Stimulated activated CD4-positive, alpha-beta T cell treated with anti-CD3 and anti-CD28 coated beads, Interleukin-12 subunit alpha, Interleukin-12 subunit beta, amount 100 ng/mL, for 4 hours (primary cell): ENCODE results near the gene PPA1.
"Not testable (repeated sequence)": the region's sequence is repeated elsewhere in the genome, so short reads cannot be mapped to it uniquely, and the experiment has no call there.

ENCODE experiments used
- DNase-seq: peaks from one replicate; pipeline ENCODE4 v3.0.0-alpha.2; 2020

The PPA1 gene

DNA sequence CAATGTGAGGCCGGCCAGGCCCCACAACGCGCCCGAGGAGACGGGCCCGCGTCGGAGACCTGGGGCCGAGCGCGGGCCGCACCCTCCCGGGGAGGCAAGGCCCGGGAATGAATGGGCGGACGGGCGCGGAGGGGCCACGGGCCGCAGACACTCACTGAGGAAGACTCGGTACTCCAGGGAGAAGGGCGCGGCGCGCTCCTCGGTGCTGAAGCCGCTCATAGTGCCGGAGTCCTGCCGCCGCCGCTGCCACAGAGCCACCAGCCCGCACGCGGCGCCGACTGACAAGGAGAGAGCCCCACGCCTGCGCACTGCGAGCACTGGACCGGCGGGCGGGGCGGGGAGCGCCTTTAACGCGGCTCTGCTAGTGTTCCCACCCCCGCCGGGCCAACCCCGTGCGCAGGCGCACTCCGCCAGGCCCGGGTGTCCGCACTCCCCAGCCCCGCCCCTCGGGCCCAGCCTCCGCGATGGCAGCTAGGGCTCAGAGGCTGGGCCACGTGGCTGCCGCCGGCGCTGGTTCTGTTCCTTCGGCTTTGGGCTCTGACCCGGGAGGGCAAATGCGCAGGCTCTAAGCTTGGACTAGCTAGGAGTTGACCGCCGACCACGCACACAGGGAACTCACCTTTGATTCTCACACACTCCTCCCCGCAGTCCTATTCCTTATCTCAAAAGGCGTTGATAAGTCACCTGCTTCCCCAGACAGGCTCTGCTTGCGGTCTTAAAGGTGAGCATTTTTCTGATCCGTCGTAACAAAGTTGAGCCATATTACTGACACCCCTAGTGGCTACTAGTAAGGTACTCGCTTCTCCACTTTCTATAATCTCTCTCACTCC lies at the start of gene PPA1:
PPA1 (minus strand) TSS at position 321 of the 830 bp plus-strand sequence; CDS start at position 219, 102 bp downstream.
- DNase-seq = peak; percentile 99

DNA sequence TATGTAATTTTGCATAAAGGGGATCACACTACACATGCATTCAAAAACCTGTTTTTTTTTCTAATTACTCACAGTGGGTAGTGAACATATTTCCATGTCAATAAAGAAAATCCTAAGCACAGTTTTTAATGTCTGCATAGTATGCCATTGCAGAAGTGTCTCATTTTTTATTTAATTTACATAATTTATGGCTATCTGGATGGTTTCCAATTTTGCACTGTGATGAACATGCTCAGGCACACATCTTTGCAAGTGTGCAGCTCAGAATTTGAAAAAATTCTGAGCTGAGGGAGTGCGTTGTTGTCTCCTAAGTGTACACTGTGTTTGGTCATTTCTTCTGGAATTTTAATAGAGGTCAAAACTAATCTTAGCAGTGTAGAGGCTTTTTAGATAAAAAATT lies 48.4 kb upstream of the PPA1 start:
- DNase-seq = no peak

DNA sequence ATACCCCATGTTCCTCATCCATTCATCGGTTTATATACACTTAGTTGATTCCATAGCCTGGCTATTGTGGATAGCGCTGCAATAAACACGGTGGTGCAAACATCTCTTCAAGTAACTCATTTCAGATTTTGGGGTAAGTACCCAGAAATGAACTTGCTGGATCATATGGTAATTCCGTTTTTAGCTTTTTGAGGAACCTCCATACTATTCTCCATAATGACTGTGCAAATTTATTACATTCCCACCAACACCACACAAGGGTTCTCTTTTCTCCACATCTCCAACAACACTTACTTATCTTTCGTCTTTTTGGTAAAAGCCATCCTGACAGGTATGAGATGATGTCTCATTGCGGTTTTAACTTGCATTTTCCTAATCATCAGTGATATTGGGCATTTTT lies 46.9 kb upstream of the PPA1 start:
- DNase-seq = no peak

DNA sequence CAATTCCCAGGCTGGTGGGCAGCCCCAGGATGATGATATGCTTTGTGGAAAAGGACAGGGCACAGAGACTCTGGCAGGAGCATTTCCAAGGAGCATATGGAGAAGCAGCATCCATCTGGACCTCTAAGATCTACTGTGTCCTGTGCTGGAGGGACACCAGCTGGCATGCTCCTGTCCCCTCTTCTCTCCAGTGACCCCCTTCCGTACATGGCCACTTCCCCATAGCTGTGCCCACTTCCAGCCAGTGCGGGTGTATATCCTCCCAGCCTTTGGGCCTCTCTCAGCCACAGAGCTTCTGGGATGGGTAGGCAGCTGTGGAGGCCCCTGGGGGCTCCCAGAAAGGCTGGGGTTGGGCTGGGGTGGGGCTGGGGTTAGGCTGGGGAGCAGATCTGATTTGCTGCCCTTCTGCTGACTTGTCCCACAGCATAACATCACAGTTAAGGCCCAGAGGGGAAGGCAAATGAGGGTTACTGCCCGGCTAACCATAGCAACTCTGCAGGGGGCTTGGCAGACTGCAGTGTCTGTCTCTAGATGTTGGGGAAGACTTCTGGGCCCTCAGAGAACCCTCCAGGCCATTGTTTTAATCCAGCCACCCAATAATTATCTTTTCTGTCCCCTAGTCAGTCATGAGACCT lies 44.3 kb upstream of the PPA1 start:
- DNase-seq = no peak

DNA sequence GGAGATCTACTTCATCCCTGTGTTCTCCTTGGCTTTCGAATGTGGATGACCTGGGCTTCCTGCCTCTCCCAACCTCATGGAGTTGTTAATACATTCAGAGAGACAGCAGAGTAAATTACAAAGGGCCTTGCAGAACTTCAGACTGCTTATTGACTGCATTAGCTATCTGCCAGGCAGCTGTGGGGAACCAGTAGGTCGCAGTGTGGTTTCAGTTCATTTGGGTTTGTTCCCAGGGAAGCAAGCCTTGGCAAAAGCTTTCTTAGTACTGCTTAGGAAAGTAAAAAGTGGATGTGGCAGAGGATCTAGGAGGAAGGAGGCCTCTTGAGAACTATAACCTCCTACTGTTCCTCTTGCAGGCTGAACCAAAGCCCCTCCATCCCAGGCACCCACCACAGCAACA lies 41.4 kb upstream of the PPA1 start:
- DNase-seq = no peak

DNA sequence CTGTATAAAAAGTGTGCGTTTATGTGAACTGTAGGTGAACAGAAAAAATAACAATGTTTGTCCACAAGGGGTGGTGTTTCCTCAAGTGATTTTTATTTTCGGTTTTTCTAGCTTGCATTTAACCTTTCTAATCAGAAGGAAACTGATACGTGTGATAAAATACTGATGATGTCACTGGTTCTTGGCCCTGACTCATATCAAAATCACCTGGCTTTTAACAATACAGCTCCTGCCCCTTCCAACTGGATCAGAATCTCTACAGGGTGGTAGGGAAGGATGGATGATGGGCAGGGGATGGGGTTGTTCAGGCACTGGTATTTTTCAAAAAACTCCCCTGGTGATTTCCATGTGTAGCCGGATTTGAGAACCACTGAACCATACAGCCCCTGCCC lies 39.7 kb upstream of the PPA1 start:
- no peak for DNase-seq

DNA sequence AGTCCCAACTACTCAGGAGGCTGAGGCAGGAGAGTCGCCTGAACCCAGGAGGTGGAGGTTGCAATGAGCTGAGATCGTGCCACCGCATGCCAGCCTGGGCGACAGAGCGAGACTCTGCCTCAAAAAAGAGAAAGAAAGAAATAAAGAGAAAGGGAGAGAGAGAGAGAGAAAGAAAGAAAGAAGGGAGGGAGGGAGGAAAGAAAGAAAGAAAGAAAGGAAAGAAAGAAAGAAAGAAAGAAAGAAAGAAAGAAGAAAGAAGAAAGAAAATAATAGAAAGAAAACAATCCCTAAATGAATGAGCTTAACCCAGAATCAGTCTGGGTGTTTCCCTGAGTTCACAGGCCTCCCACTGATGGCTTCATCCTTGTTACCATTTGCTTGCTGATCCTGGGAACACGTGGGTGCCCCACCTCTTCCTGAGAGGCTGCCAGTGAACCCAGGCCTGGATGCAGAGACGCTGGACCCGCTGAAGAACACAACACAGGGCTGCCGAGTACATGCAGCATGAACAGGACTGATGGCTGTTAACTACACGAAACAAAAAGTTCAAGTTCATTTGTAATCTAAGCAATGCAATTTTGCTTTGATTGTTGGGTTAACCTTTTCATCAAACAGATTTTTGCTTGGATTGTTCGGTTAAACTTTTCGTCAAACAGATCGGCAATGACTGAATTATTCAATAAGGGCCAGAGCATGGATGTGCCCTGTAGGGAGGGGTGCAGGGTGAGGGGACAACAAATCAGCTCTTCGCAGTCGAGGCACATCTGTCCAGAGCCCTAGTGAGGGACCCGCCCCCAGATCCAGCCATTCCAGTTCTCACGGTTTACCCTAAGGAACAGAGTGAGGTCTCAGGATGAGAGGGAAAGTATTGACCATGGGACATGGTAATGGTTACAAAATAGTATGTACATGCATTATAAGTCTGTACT lies 39.0 kb upstream of the PPA1 start:
- no peak for DNase-seq

DNA sequence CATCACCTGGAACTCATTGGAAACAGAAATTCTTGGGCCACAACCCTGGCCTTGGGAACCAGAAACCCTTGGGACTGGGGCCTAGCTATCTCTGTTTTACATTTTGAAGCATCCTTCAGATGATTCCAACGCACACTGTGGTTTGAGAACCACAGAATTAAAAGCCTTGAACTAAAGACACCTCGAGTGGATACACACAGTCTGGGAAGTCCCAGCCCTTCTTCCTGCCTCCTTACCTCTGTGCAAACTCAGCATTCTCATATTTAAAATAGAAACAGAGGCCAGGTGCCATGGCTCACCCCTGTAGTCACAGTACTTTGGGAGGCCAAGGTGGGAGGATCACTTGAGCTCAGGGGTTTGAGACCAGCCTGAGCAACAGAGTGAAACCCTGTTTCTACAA lies 37.7 kb upstream of the PPA1 start:
- no peak for DNase-seq

DNA sequence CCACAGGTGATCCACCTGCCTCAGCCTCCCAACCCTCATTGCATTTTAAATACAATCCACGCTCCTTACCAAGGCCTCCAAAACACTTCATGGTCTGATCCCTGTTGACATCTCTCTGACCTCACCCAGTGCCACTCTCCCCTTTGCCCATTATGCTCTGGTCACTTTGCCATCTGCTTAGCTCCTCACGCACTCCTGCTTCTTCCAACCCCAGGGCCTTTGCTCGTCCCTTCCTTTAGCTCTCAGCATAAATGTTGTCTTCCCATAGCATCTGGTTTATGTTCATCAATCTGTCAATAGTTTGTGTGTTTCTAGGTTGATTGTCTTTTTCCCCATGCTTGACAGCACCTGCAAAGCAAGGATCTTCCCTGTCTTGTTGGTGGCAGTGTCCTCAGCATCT lies 36.5 kb upstream of the PPA1 start:
- no peak for DNase-seq

DNA sequence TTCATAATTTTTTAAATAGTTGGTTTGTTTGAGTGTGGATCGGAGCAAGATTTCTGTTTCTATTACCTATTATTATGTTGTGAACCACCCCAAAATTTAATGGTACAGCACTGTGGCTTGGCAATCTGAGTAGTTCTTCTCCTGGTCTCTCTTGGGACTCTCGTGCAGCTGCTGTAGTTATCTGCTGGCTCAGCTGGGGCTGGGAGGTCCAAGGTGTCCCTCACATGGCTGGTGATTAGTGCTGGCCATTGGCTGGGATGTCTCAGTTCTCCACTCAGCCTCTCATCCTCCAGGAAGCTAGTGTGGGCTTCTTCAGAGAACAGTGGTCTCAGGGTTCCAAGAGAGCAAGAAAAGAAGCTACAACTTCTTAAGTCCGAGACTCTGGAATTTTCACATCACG lies 35.1 kb upstream of the PPA1 start:
- no peak for DNase-seq

DNA sequence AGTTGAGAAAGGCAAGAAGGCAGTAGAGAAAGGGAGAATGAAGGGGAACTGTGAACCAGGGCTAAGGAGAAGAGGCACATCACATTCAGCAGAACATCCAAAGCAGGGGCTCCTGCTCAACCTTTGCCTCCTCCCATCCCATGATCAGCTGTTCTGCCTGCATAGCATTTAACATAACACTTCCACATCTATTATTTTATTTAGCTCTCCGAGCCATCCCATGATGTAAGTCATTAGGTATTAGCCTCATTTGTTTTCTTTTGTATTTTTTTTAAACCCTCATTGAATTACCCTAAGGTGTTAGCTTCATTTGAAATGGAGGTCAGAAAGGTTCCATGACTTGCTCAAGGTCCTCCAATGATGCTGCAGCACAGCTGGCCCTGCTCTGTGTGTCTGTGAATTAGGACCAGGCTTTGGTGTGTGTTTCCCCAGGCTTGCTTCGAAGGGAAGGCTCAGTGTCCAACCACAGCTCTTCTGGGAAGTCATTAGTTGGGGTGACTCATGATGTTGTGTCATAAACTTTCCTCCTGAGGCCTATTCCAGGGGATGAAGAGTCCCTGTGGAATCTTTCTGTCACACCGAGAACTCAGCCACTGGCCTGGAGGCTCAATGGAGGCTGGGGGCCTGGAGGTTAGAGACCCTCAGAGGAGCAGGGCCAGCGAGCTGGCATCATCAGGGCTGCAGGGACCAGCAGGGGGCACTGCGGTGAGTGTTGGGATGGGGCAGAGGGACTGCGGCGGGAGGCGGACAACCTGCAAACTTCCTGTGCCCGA lies 34.1 kb upstream of the PPA1 start:
- no peak for DNase-seq

DNA sequence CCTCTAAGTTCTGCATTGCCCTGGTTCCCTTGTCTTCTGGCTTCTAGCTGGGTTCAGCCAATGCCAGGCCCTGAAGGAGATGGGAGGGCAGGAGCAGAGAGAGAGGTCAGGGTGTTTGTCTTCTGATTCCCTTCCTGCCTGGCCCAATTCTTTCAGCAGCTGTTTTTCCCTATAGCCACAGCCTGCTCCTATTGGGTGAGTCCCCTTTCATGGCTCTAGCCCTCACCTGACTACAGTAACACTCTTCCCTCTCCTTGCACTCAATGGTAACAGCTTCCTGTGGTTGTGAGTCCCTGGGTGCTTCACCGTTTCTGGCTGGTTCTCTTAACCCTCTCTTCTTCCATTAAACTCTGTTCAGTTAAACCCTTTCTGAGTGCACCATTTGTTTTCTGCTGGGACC lies 33.5 kb upstream of the PPA1 start:
- no peak for DNase-seq

DNA sequence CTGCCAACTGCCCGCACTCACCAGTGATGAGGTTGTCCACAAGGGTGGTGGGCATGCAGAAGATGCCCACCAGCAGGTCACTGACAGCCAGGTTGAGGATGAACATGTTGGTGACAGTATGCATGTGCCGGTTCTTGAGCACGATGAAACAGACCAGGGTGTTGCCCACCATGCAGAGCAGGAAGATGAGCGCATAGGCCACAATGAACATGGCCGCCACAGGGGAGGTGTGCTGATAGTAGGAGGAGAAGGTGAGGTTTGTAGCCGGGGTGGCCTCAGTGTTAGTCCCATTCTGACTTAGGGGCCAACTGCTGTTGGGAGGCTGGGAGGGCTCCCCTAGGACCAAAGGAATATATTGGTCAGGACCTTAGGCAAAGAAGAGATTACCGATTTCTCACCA lies 32.8 kb upstream of the PPA1 start:
- no peak for DNase-seq

DNA sequence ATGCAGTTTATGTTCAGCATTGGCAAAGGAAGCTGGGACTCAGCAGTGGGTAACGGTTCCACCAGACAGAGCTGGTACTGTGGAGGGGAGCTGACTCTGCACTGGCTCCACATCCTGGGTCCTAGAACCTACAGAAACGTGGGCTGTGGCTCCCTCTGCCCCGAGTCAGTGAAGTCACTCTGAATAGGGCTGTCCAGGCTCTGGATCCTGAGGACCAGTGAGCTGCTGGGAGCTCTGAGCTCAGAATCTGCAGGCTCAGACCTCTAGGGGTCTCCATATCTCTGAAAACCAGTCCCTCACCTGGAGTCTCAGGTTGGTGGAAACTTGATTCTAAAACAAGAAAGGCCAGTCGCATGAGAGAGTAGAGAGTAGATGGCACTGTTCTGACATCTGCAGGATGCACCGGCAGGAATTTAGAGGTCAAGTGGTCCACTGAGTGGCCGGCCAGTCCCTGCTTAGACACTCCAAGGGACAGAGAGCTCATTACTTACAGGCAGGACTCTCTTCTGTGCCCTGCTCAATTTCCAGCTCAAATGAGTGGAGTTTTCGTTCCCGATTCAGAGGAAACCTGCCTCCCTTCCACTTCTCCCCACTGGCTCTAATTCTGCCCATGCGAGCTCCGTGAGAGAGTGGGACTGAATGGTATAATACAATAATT lies 31.9 kb upstream of the PPA1 start:
- DNase-seq = no peak

DNA sequence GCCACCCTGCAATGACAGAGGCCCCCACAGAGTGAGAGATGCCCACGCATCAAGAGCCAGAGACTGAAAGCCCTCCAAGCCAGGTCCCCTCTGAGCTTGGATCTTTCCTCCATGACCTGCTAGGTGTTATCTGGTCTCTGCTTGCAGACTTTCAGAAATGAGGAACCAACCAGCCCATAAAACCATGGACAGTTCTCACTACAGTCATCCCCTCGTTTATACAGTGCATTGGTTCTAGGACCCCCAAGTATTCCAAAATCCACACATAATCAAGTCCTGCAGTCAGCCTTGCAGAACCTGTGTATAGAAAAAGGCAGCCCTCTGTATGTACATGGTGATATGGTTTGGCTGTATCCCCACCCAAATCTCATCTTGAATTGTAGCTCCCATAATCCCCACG lies 27.5 kb upstream of the PPA1 start:
- DNase-seq = no peak

DNA sequence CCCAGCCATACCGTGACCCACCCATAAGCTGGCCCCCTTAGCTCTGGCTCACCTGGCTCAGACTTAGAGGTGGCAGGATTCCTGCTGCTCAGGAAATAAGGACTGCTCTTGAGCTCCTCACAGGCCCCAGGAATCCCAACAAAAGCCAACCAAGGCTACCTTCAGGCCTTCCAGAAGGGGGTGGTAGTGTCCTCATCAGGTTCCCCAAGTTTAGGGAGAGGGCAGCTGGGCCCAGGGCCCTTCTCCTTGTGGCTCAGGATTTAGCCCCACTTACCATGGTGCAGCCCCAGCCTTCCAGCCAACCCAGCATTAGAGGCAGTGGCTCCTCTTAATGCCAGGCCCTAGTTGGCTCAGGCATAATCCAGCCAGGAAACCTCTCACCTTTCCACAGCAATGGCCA lies 27.0 kb upstream of the PPA1 start:
- DNase-seq = no peak

DNA sequence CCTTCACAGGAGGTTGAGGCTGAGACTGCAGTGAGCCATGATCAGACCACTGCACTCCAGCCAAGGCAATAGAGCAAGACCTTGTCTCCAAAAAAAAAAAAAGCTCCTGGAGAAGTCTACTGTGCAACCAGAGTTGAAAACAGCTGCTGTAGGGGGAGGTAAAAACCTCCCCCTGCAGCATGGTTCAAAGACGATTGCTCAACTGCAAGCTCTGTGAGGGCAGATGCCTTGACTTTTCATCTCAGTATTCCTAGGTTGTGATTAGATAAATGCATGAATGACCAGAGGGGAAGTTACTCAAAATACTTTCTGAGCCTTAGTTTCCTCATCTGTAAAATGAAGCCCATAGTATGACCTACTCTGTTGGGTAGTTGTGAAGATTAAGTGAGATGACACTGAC lies 25.0 kb upstream of the PPA1 start:
- no peak for DNase-seq

DNA sequence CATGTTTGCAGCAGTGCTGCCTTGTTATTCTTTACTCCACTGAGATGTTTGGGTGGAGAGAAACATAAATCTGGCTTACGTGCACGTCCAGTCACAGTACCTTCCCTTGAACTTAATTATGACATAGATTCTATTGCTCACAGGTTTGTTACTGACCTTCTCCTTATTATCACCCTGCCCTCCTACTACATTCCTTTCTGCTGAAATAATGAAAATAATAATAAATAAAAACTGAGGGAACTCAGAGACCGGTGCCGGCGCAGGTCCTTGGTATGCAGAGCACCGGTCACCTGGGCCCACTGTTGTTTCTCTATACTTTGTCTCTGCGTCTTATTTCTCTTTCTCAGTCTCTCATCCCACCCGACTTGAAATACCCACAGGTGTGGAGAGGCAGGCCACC lies 24.6 kb upstream of the PPA1 start:
- not testable (repeated sequence) for DNase-seq

DNA sequence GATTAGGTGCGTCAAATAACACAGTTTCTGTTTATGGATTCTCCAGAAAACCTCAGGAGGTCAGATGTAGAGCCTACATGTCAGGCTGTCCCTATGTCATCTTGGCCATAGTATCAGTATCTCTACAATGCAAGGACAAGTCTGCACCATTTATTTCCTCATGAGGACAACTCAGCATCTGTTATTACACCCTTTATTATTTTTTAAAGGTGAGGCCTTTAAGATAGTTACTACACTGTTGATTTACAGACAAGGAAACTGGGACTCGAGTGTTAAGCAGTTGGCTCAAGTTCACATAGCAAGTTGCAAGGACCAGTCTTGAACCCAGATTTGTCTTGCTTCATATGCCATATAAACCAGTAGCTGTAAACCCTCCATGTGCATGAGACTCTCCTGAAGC lies 23.2 kb upstream of the PPA1 start:
- DNase-seq = no peak

DNA sequence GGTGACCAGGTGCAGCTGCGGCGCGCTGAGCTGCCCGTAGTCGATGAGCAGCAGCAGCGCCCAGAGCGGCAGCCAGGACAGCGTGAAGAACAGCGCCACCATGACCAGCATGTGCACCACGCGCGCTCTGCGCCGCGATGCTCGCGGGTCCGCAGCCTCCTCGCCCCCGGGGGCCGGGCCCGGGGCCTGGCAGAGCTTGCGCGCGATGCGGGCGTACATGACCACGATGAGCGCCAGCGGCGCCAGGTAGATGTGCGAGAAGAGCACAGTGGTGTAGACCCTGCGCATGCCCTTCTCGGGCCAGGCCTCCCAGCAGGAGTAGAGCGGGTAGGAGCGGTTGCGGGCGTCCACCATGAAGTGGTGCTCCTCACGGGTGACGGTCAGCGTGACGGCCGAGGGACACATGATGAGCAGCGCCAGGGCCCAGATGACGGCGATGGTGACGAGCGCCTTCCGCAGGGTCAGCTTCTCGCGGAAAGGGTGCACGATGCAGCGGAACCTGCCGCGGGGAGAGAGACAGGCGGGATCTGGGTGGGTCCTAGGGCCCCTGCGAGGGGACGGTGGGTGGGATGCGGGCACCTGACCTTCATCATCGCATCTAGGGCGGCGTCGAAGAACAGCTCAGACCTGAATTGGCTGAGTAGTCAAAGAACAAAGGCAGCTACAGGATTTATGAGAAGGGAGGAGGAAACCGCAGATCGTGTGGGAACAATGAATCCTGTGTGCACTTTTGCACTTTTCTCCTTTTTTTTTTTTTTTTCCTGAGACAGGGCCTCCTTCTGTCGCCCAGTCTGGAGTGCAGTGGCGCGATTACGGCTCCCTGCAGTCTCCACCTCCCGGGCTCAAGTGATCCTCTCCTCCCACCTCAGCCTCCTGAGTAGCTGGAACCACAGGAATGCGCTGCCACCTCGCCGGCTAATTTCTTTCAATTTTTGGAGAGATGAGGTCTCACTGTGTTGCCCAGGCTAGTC lies 22.4 kb upstream of the PPA1 start:
- no peak for DNase-seq

DNA sequence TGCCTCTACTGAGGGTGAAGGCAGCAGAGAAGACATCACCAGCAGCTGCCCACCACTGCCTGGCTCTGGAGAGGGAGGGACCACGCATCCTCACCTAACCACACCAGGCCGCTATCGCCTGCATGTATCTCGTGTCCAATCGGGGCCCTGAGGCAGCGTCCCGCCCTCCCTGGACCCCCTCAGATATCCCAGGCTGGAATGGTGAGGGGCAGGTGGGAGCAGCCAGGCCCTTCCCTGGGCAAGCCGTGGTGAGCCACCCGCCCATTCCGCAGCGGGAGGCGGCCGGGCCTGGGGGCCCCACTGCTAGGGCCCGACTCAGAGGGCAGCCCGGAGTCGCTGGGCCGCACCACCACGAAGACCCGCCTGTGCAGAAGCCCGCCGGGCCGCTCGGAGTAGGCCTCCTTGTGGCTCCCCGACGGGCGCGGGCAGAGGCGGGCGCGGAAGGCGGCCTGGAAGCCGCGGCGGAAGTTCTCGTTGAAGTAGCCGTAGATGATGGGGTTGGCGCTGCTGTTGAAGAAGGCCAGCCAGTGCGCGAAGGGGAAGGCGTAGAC lies 21.6 kb upstream of the PPA1 start:
- no peak for DNase-seq
